HS-27A (cell line): Measurements from ENCODE around the gene DMP1.

Source experiments
- DNase-seq: peaks from one replicate; pipeline ENCODE4 v3.0.0-alpha.2; 2012; ENCODE audit warnings: low read depth, missing footprints

DMP1 gene

GRCh38 chr4:87649980-87650379 lies at the start of gene DMP1:
Gene DMP1 (plus strand): TSS chr4:87650280. CDS start chr4:87656493, 6,213 bp downstream.
- no peak for DNase-seq

GRCh38 chr4:87601361-87601760 lies 48.7 kb upstream of the DMP1 start:
- no peak for DNase-seq

- DNase-seq = no peak
Observed at GRCh38 chr4:87608229-87608628, 41.9 kb upstream of the DMP1 start, which contains the start of gene DSPP. Gene DSPP (plus strand): TSS chr4:87608529. CDS start chr4:87610909, 2,380 bp downstream.

- no peak for DNase-seq
Observed at GRCh38 chr4:87614292-87614890, 35.7 kb upstream of the DMP1 start.

GRCh38 chr4:87616268-87616667 lies 33.8 kb upstream of the DMP1 start:
- DNase-seq = no peak

- DNase-seq = no peak
Observed at GRCh38 chr4:87620086-87620485, 30.0 kb upstream of the DMP1 start.

GRCh38 chr4:87620491-87620890 lies 29.6 kb upstream of the DMP1 start:
- no peak for DNase-seq

- no peak for DNase-seq
Observed at GRCh38 chr4:87622303-87622702, 27.8 kb upstream of the DMP1 start.

GRCh38 chr4:87624698-87625097 lies 25.4 kb upstream of the DMP1 start:
- DNase-seq = no peak

- no peak for DNase-seq
Observed at GRCh38 chr4:87631668-87632067, 18.4 kb upstream of the DMP1 start.

GRCh38 chr4:87632469-87632868 lies 17.6 kb upstream of the DMP1 start:
- no peak for DNase-seq

- DNase-seq = peak; percentile 45
Observed at GRCh38 chr4:87633243-87633642, 16.8 kb upstream of the DMP1 start.

- DNase-seq = no peak
Observed at GRCh38 chr4:87644286-87644685, 5.8 kb upstream of the DMP1 start.

GRCh38 chr4:87650938-87651337 lies 858 bp downstream of the DMP1 start:
- DNase-seq = no peak

GRCh38 chr4:87651941-87652340 lies 1.9 kb downstream of the DMP1 start:
- DNase-seq = no peak

GRCh38 chr4:87654487-87655044 lies 4.5 kb downstream of the DMP1 start:
- DNase-seq = no peak

- DNase-seq = peak; percentile 54
Observed at GRCh38 chr4:87657525-87657924, 7.4 kb downstream of the DMP1 start.

GRCh38 chr4:87659247-87659931 lies 9.3 kb downstream of the DMP1 start:
- DNase-seq = no peak

- DNase-seq = no peak
Observed at GRCh38 chr4:87662871-87663270, 12.8 kb downstream of the DMP1 start.

GRCh38 chr4:87669373-87669772 lies 19.3 kb downstream of the DMP1 start:
- DNase-seq = no peak

- DNase-seq = no peak
Observed at GRCh38 chr4:87677731-87678130, 27.7 kb downstream of the DMP1 start.

- DNase-seq = peak; percentile 23
Observed at GRCh38 chr4:87679449-87680169, 29.5 kb downstream of the DMP1 start.

- DNase-seq = no peak
Observed at GRCh38 chr4:87680271-87680670, 30.2 kb downstream of the DMP1 start.
